Pancreas (tissue), 10 donors: Measurements from ENCODE around the gene GGA3. TPM values are rescaled to one million over a fixed set of nuclear protein-coding genes. Genes with fewer than 3 reads are reported as not detected.

ENCODE experiments used
- ATAC-seq, 4 donors: fragments of 200-7000 bp; cut with Tn5 transposase; one replicate each; pipeline versions ENCODE4 v1.8.0 to v1.9.1; 2020; ENCODE audit warnings: mild to moderate bottlenecking in 4 of 4, moderate library complexity in 4 of 4
- DNase-seq, 6 donors: peaks; one replicate each; pipeline ENCODE4 v3.0.0-alpha.2; 2020
- FAIRE-seq: peaks from 2 replicates; lab custom pipeline; 2012; peaks lifted over from hg19 to GRCh38; lab: Jason Lieb, UNC
- H3K27ac ChIP-seq, 4 donors: fragments of 200-600 bp; sonication (generic); 1 replicate in 3 of 4; 2 replicates in 1 of 4; pipeline versions ENCODE4 v1.5.0 to v1.8.0; 2020
- H3K27me3 ChIP-seq, 4 donors: fragments of 200-600 bp; one replicate each; pipeline ENCODE4 v1.8.0; 2021
- H3K36me3 ChIP-seq, 3 donors: fragments of 200-600 bp; sonication (generic) in 1 of 3; one replicate each; pipeline versions ENCODE4 v1.5.0 to v1.8.0; 2020 to 2021
- H3K4me1 ChIP-seq, 3 donors: fragments of 200-600 bp; one replicate each; pipeline ENCODE4 v1.8.0; 2021
- H3K4me3 ChIP-seq, 4 donors: fragments of 200-600 bp; sonication (generic) in 2 of 4; one replicate each; pipeline versions ENCODE4 v1.5.0 to v1.8.0; 2020 to 2021
- H3K9me3 ChIP-seq, 4 donors: fragments of 200-600 bp; one replicate each; pipeline ENCODE4 v1.8.0; 2021
- WGBS, 2 donors: extraction: QIAGEN DNeasy Blood & Tissue Kit; methylation state at CpG; one replicate each; pipeline ENCODE4 v1.1.7; 2013; 5-methylcytosine and 5-hydroxymethylcytosine counted together
- intact Hi-C, 3 donors: fragments of 100-400 bp; cut with DNase I; formaldehyde crosslinking; loops; one replicate each; pipeline versions ENCODE4 v1.11.1 to v1.14.2; 2022
- polyA plus RNA-seq, 2 donors: library from polyadenylated mRNA; stranded (reverse); fragments of 200-250 nt; gene quantifications; one replicate each; pipeline ENCODE4 v1.2.3, GENCODE V29; 2013
- total RNA-seq, 6 donors: library from RNA; stranded (reverse); fragmentation: NEBNext Ultra II Directional in 4 of 6; extraction: Animal tissue kit (Norgen Biotek cat#: 25700) in 4 of 6; gene quantifications; one replicate each; pipeline versions ENCODE4 v1.2.1 to v1.2.4, GENCODE V29; 2021 to 2023
- TF ChIP-seq, protein P1 (sequence below), 4 donors: fragments of 200-600 bp; sonication (generic) in 3 of 4; IDR thresholded peaks; one replicate each; pipeline versions ENCODE4 v1.5.0 to v1.8.0; 2021; ENCODE audit warnings: antibody characterized with exemption in 4 of 4
- donor health status: healthy with polysubstance abuse.
- donor health status: DM: no; HTN: no; CAD: no; lungs with moderate emphysema.
- donor health status: DM: no; HTN: no; CAD: no.
- donor health status: control.
- donor health status: control.
- donor health status: Bipolar disorder and iron deficiency.
- donor health status: DM: yes; HTN: yes; CAD: no.
- donor health status: DM: no; HTN: no; CAD: no.
- donor health status: DM: no; HTN: no; CAD: no.
- donor health status: DM: yes; HTN: yes; CAD: no.

The GGA3 gene
- total and polyA plus RNA-seq, 8 donors: 13.9 to 39.7 (median 21.0) TPM

GRCh38 chr17:75289832-75290337, 28.5 kb upstream of the GGA3 start:
- 1 to 5% methylated on average over 26 of the region's 26 CpGs for WGBS, 2 donors
- peak overlapping the region; percentile 88 to 95 (median 92) for H3K27ac ChIP-seq
- peak overlapping the region; percentile 68 to 87 (median 76) for H3K4me3 ChIP-seq
- no peaks in the 10 kb centered on the region for H3K27me3 ChIP-seq
- DNase-seq (peak in 2 of 6 donors; percentile 50 to 53), FAIRE-seq (peak; percentile 9), ATAC-seq (peak; percentile 28 to 53 (median 50))
- peaks cover 0 to 5% (median 0%) of the 10 kb centered on the region in 3 donors for H3K4me1 ChIP-seq
- TF ChIP-seq, protein P1, sequence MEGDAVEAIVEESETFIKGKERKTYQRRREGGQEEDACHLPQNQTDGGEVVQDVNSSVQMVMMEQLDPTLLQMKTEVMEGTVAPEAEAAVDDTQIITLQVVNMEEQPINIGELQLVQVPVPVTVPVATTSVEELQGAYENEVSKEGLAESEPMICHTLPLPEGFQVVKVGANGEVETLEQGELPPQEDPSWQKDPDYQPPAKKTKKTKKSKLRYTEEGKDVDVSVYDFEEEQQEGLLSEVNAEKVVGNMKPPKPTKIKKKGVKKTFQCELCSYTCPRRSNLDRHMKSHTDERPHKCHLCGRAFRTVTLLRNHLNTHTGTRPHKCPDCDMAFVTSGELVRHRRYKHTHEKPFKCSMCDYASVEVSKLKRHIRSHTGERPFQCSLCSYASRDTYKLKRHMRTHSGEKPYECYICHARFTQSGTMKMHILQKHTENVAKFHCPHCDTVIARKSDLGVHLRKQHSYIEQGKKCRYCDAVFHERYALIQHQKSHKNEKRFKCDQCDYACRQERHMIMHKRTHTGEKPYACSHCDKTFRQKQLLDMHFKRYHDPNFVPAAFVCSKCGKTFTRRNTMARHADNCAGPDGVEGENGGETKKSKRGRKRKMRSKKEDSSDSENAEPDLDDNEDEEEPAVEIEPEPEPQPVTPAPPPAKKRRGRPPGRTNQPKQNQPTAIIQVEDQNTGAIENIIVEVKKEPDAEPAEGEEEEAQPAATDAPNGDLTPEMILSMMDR (IDR thresholded peaks at IDR 0.05): no peak
- H3K36me3 ChIP-seq: no peaks in the 10 kb centered on the region
- H3K9me3 ChIP-seq: no peaks in the 10 kb centered on the region
- intact Hi-C loops: no loop called here

DNA sequence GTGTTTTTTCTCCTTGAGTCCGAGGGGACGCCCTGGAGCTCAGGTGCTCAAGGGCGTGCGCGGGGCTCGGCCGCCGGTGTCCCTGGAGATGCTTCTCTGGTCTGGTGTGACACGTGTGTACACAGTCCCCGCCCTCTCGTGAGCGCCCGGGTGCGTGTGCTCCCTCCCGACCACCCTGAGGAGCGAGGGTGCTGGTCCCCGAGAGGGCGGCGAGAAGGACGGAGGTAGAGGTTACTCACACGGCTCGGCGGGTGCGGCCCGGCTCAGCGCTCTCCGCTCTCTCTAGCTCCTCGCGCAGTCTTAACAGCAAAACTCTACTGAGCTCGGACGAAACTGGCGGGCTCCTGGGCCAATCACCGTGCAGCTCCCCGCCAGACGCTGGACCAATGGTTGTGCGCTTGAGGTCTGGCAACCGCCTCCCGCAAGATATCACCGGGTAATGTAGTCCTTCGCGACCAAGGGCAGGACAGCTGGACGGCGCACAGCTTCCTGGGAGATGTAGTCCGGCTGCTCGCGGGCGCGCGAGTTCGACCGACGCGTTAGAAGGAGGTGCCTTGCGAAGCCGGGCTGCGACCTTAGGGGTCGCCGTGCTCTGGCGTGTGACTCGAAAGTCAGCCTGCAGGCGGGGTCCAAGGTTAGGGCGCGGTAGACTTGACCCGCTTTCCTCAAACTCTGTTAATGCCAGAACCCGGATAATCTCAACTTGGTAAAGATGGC, 27.9 kb upstream of the GGA3 start, which contains the start of gene SLC25A19:
Gene SLC25A19, minus strand, starts transcription at position 319 of the 717 bp plus-strand sequence. CDS start 2,669 bp downstream, outside the sequence.
- intact Hi-C loops: no loop called here
- Histone ChIP-seq H3K4me1 (peaks cover 0 to 5% (median 0%) of the 10 kb centered on the region in 3 donors), H3K9me3 (no peaks in the 10 kb centered on the region), H3K4me3 (peak within 1 kb of the TSS; percentile 68 to 87 (median 76)), H3K27me3 (no peaks in the 10 kb centered on the region), H3K36me3 (no peaks in the 10 kb centered on the region), H3K27ac (peak within 1 kb of the TSS; percentile 88 to 95 (median 92))
- peak; percentile 96 to 98 (median 98) for ATAC-seq
- TF ChIP-seq, protein P1 (IDR thresholded peaks at IDR 0.05): no peak
- FAIRE-seq: peak; percentile 41
- peak; percentile 91 to 99 (median 98) for DNase-seq
- 0% methylated on average over 64 to 65 of the region's 65 CpGs for WGBS, 2 donors

DNA sequence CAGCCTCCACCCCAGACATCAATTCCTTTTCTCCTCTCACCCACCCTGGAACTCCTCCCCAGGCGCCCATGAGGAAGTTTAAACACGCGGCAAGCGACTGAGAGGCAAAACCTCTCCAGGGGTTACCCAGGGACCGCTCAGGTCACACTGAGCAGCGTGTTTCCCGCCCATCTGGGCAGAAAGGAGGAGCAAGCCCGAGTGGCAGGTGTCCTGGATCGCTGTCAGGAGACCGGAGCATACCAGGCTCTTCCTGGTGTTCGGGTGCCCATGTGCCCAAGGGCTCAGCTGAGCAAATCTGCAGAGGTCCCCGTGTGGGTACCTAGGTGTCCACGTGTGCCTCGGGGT, 27.3 kb upstream of the GGA3 start:
- H3K27me3 ChIP-seq: no peaks in the 10 kb centered on the region
- H3K27ac ChIP-seq: peak overlapping the region; percentile 88 to 95 (median 92)
- FAIRE-seq: no peak
- WGBS, 2 donors: 0% methylated on average over 14 of the region's 14 CpGs
- H3K36me3 ChIP-seq: no peaks in the 10 kb centered on the region
- TF ChIP-seq, protein P1 (IDR thresholded peaks at IDR 0.05): no peak
- H3K4me3 ChIP-seq: peak overlapping the region; percentile 68 to 87 (median 76)
- intact Hi-C loops: no loop called here
- no peaks in the 10 kb centered on the region for H3K9me3 ChIP-seq
- peak in 1 of 6 donors; percentile 64 for DNase-seq
- peak; percentile 26 to 52 (median 46) for ATAC-seq
- peaks cover 0 to 5% (median 0%) of the 10 kb centered on the region in 3 donors for H3K4me1 ChIP-seq

DNA sequence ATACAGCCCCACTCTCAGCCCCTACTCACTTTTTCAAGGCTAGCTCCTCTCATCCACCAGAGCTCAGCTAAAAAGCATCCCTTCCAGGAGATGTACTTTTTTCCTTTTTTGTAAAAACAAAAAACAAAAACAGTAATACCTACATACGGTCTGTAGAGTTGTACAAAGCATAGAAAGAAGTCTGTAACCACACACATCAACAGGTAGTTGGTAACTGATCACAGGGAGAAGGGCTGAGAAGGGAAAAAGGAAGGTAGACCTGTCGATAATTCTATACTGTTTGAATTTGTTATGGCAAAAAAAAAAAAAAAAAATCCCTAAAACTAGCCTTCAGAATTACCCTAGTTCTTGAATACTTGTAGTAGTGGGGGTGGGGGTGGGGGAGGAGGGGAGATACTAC, 27.0 kb upstream of the GGA3 start:
- Histone ChIP-seq H3K27ac (peak overlapping the region in 1 of 4 donors; percentile 91), H3K9me3 (no peaks in the 10 kb centered on the region), H3K4me3 (peak overlapping the region; percentile 68 to 87 (median 76)), H3K36me3 (no peaks in the 10 kb centered on the region), H3K4me1 (peaks cover 0 to 5% (median 0%) of the 10 kb centered on the region in 3 donors), H3K27me3 (no peaks in the 10 kb centered on the region)
- DNase-seq (no peak), FAIRE-seq (no peak), ATAC-seq (no peak)
- WGBS, 2 donors: 7 to 13% methylated on average over 2 of the region's 2 CpGs
- intact Hi-C loops: no loop called here
- TF ChIP-seq, protein P1 (IDR thresholded peaks at IDR 0.05): no peak
